ENCODE results near the gene PYDC1.
A peak's percentile ranks its signal among the peaks of the same experiment; 100 is the strongest.

PYDC1 gene

GRCh38 chr16:31215287-31216162 lies 1.4 kb downstream of the PYDC1 start:
- Histone ChIP-seq H3F3A (ENCODE audit: low read depth) (no peaks in the 10 kb centered on the region), H4K20me1 (ENCODE audit: insufficient read depth, low read length, poor library complexity, severe bottlenecking) (no peaks in the 10 kb centered on the region), H3K79me2 (ENCODE audit: insufficient read depth, low read length) (no peaks in the 10 kb centered on the region), H2AFZ (ENCODE audit: low read length) (no peak overlapping the region), H3K4me1 (ENCODE audit: insufficient read depth, low read length, poor library complexity, severe bottlenecking) (no peaks in the 10 kb centered on the region), H3K9me2 (replicated peaks; ENCODE audit: low read depth, low read length) (no peaks in the 10 kb centered on the region), H3K9ac (ENCODE audit: low read depth, low read length, poor library complexity, severe bottlenecking) (no peak overlapping the region), H3K27me3 (ENCODE audit: insufficient read depth, low read length, poor library complexity, severe bottlenecking) (no peaks in the 10 kb centered on the region), H3K4me3 (ENCODE audit: low read length, poor library complexity, severe bottlenecking) (no peak overlapping the region), H3K9me3 (ENCODE audit: insufficient read depth, low read depth, low read length) (no peaks in the 10 kb centered on the region), H3K36me3 (ENCODE audit: insufficient read depth, low read length) (no peaks in the 10 kb centered on the region), H3K4me2 (ENCODE audit: low read depth, low read length, poor library complexity, severe bottlenecking) (no peak overlapping the region)
- TF ChIP-seq EZH2phosphoT487 (IDR thresholded peaks at IDR 0.05; ENCODE audit: borderline replicate concordance) = no peak
- TF ChIP-seq, protein P1, sequence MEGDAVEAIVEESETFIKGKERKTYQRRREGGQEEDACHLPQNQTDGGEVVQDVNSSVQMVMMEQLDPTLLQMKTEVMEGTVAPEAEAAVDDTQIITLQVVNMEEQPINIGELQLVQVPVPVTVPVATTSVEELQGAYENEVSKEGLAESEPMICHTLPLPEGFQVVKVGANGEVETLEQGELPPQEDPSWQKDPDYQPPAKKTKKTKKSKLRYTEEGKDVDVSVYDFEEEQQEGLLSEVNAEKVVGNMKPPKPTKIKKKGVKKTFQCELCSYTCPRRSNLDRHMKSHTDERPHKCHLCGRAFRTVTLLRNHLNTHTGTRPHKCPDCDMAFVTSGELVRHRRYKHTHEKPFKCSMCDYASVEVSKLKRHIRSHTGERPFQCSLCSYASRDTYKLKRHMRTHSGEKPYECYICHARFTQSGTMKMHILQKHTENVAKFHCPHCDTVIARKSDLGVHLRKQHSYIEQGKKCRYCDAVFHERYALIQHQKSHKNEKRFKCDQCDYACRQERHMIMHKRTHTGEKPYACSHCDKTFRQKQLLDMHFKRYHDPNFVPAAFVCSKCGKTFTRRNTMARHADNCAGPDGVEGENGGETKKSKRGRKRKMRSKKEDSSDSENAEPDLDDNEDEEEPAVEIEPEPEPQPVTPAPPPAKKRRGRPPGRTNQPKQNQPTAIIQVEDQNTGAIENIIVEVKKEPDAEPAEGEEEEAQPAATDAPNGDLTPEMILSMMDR (conservative IDR thresholded peaks at IDR 0.05; ENCODE audit: low read length) = no peak

- H3K4me3 ChIP-seq (ENCODE audit: low read length, poor library complexity, severe bottlenecking) = no peak overlapping the region
These were observed 2.1 kb downstream of the PYDC1 start for GRCh38 chr16:31214708-31215286.

GRCh38 chr16:31213877-31214707 lies 2.8 kb downstream of the PYDC1 start, which contains the start of gene TRIM72:
Gene TRIM72, plus strand, starts transcription at chr16:31214119. Its CDS starts 620 bp downstream, at chr16:31214739.
- Histone ChIP-seq H3K9me3 (ENCODE audit: insufficient read depth, low read depth, low read length) (no peaks in the 10 kb centered on the region), H3F3A (ENCODE audit: low read depth) (no peaks in the 10 kb centered on the region), H3K9ac (ENCODE audit: low read depth, low read length, poor library complexity, severe bottlenecking) (no peak within 1 kb of the TSS), H3K36me3 (ENCODE audit: insufficient read depth, low read length) (no peaks in the 10 kb centered on the region), H3K4me3 (ENCODE audit: low read length, poor library complexity, severe bottlenecking) (no peak within 1 kb of the TSS), H4K20me1 (ENCODE audit: insufficient read depth, low read length, poor library complexity, severe bottlenecking) (no peaks in the 10 kb centered on the region), H2AFZ (ENCODE audit: low read length) (0 out of 2 replicates have a peak within 1 kb of the TSS, but pooled peaks have one; percentile 41), H3K27me3 (ENCODE audit: insufficient read depth, low read length, poor library complexity, severe bottlenecking) (no peaks in the 10 kb centered on the region), H3K9me2 (replicated peaks; ENCODE audit: low read depth, low read length) (no peaks in the 10 kb centered on the region), H3K79me2 (ENCODE audit: insufficient read depth, low read length) (no peaks in the 10 kb centered on the region), H3K4me2 (ENCODE audit: low read depth, low read length, poor library complexity, severe bottlenecking) (no peak within 1 kb of the TSS), H3K4me1 (ENCODE audit: insufficient read depth, low read length, poor library complexity, severe bottlenecking) (no peaks in the 10 kb centered on the region)
- no peak for TF ChIP-seq EZH2phosphoT487 (IDR thresholded peaks at IDR 0.05; ENCODE audit: borderline replicate concordance)
- TF ChIP-seq, protein P1 (conservative IDR thresholded peaks at IDR 0.05; ENCODE audit: low read length) = no peak

More at GRCh38 chr16:31214708-31215286, 2.1 kb downstream of the PYDC1 start:
- H4K20me1 ChIP-seq (ENCODE audit: insufficient read depth, low read length, poor library complexity, severe bottlenecking) = no peaks in the 10 kb centered on the region
- H3K9ac ChIP-seq (ENCODE audit: low read depth, low read length, poor library complexity, severe bottlenecking) = no peak overlapping the region
- H3K9me2 ChIP-seq (replicated peaks; ENCODE audit: low read depth, low read length) = no peaks in the 10 kb centered on the region
- no peaks in the 10 kb centered on the region for H3K27me3 ChIP-seq (ENCODE audit: insufficient read depth, low read length, poor library complexity, severe bottlenecking)
- H3K4me2 ChIP-seq (ENCODE audit: low read depth, low read length, poor library complexity, severe bottlenecking) = no peak overlapping the region
- no peaks in the 10 kb centered on the region for H3K9me3 ChIP-seq (ENCODE audit: insufficient read depth, low read depth, low read length)
- H3K79me2 ChIP-seq (ENCODE audit: insufficient read depth, low read length) = no peaks in the 10 kb centered on the region
- no peaks in the 10 kb centered on the region for H3F3A ChIP-seq (ENCODE audit: low read depth)
- no peak overlapping the region for H2AFZ ChIP-seq (ENCODE audit: low read length)
- H3K4me1 ChIP-seq (ENCODE audit: insufficient read depth, low read length, poor library complexity, severe bottlenecking) = no peaks in the 10 kb centered on the region
- no peak for TF ChIP-seq EZH2phosphoT487 (IDR thresholded peaks at IDR 0.05; ENCODE audit: borderline replicate concordance)
- TF ChIP-seq, protein P1 (conservative IDR thresholded peaks at IDR 0.05; ENCODE audit: low read length) = no peak
- H3K36me3 ChIP-seq (ENCODE audit: insufficient read depth, low read length) = no peaks in the 10 kb centered on the region
